ENCODE data around the gene TTC14. TPM values are rescaled to one million over a fixed set of nuclear protein-coding genes. Genes with fewer than 3 reads are reported as not detected.
A peak's percentile ranks its signal among the peaks of the same experiment; 100 is the strongest.

TTC14 gene
- total and polyA plus RNA-seq, 2 of the 13 experiments (the other 11 are each of a cell fraction or from before 2014, with no cell fraction given), result 28.1 to 35.9 TPM

- TF ChIP-seq KLF15 (CRISPR knock-in tag; IDR thresholded peaks at IDR 0.05; ENCODE audit: borderline replicate concordance) (no peak), BCL3 (CRISPR knock-in tag; IDR thresholded peaks at IDR 0.05) (no peak), ONECUT2 (CRISPR knock-in tag; IDR thresholded peaks at IDR 0.05) (peak; percentile 74), HMGXB3 (CRISPR knock-in tag; IDR thresholded peaks at IDR 0.05; ENCODE audit: borderline replicate concordance) (peak; percentile 85; the same call in 1 of the 2 replicates), ZNF503 (CRISPR knock-in tag; IDR thresholded peaks at IDR 0.05) (0 out of 2 replicates have a peak, but pooled peaks have one; percentile 28), HIVEP1 (CRISPR knock-in tag; IDR thresholded peaks at IDR 0.05) (0 out of 2 replicates have a peak, but pooled peaks have one; percentile 66), AFF4 (CRISPR knock-in tag; IDR thresholded peaks at IDR 0.05) (no peak), MYC (CRISPR knock-in tag; IDR thresholded peaks at IDR 0.05; ENCODE audit: borderline replicate concordance) (peak; percentile 12; the same call in 1 of the 2 replicates), FOXA3 (CRISPR knock-in tag; IDR thresholded peaks at IDR 0.05) (peak; percentile 89), ZBTB42 (CRISPR knock-in tag; IDR thresholded peaks at IDR 0.05) (no peak), MBNL3 (CRISPR knock-in tag; conservative IDR thresholded peaks at IDR 0.05) (no peak), TAF1 (CRISPR knock-in tag; IDR thresholded peaks at IDR 0.05) (peak; percentile 82), ZSCAN22 (CRISPR knock-in tag; IDR thresholded peaks at IDR 0.05) (no peak), ZIK1 (CRISPR knock-in tag; IDR thresholded peaks at IDR 0.05; ENCODE audit: borderline replicate concordance, low read depth) (0 out of 2 replicates have a peak, but pooled peaks have one; percentile 36)
Observed at GRCh38 chr3:180601688-180602666, at the start of gene TTC14 (continued).

Measured in HepG2 (cell line).